Effector memory CD8-positive, alpha-beta T cell (primary cell): ENCODE measurements around the gene PNPLA6.
A peak's percentile ranks its signal among the peaks of the same experiment; 100 is the strongest.

Source experiments
- ATAC-seq: fragments of 150-1000 bp; cut with Tn5 transposase; replicated peaks from 2 replicates; pipeline ENCODE4 v1.10.0; 2021; ENCODE audit warnings: mild to moderate bottlenecking, moderate library complexity
- DNase-seq, 3 experiments: peaks; one replicate each; pipeline ENCODE4 v3.0.0; 2021
- H3K27ac Mint-ChIP-seq, 2 donors: one replicate each; pipeline ENCODE4 v1.8.0; 2022; ENCODE audit warnings: mild to moderate bottlenecking in 2 of 2, mixed read lengths in 2 of 2, moderate library complexity in 2 of 2
- H3K27me3 Mint-ChIP-seq, 2 donors: one replicate each; pipeline ENCODE4 v1.8.0; 2022; ENCODE audit warnings: mixed read lengths in 2 of 2
- H3K36me3 Mint-ChIP-seq: one replicate; pipeline ENCODE4 v1.8.0; 2022; ENCODE audit warnings: mild to moderate bottlenecking, moderate library complexity, mixed read lengths; ENCODE audit not compliant: insufficient read depth
- H3K4me1 Mint-ChIP-seq, 2 donors: one replicate each; pipeline ENCODE4 v1.8.0; 2022; ENCODE audit warnings: low read depth in 2 of 2, mixed read lengths in 2 of 2
- H3K4me3 Mint-ChIP-seq, 2 donors: one replicate each; pipeline ENCODE4 v1.8.0; 2022; ENCODE audit warnings: mild to moderate bottlenecking in 2 of 2, mixed read lengths in 2 of 2, moderate library complexity in 2 of 2
- H3K9me3 Mint-ChIP-seq, 2 donors: one replicate each; pipeline ENCODE4 v1.8.0; 2022; ENCODE audit warnings: mixed read lengths in 2 of 2

Gene PNPLA6

GRCh38 chr19:7544626-7545025 lies 9.1 kb downstream of the PNPLA6 start:
- Mint-ChIP-seq H3K27ac (no peak overlapping the region), H3K36me3 (peaks cover 18% of the 10 kb centered on the region)
- peak; percentile 19 for ATAC-seq

GRCh38 chr19:7545300-7545699 lies 9.8 kb downstream of the PNPLA6 start:
- no peak for ATAC-seq
- Mint-ChIP-seq H3K27ac (no peak overlapping the region), H3K4me1 (peaks cover 0 to 11% of the 10 kb centered on the region in 2 donors), H3K4me3 (no peak overlapping the region), H3K27me3 (no peaks in the 10 kb centered on the region), H3K9me3 (no peaks in the 10 kb centered on the region), H3K36me3 (peaks cover 13% of the 10 kb centered on the region)
- no peak for DNase-seq

More at GRCh38 chr19:7544626-7545025, 9.1 kb downstream of the PNPLA6 start:
- H3K9me3 Mint-ChIP-seq: no peaks in the 10 kb centered on the region
- H3K4me1 Mint-ChIP-seq: peaks cover 0 to 11% of the 10 kb centered on the region in 2 donors
- no peak overlapping the region for H3K4me3 Mint-ChIP-seq
- H3K27me3 Mint-ChIP-seq: no peaks in the 10 kb centered on the region
- DNase-seq: no peak

GRCh38 chr19:7545904-7546303 lies 10.4 kb downstream of the PNPLA6 start:
- H3K36me3 Mint-ChIP-seq: peaks cover 13% of the 10 kb centered on the region
- DNase-seq: no peak
- H3K27me3 Mint-ChIP-seq: no peaks in the 10 kb centered on the region
- peaks cover 0 to 10% of the 10 kb centered on the region in 2 donors for H3K4me1 Mint-ChIP-seq
- no peak overlapping the region for H3K4me3 Mint-ChIP-seq
- H3K27ac Mint-ChIP-seq: no peak overlapping the region
- H3K9me3 Mint-ChIP-seq: no peaks in the 10 kb centered on the region
- ATAC-seq: peak; percentile 40

- Mint-ChIP-seq H3K36me3 (peaks cover 19% of the 10 kb centered on the region), H3K4me3 (no peak overlapping the region)
- ATAC-seq: peak; percentile 65
Measured at GRCh38 chr19:7547159-7547558, 11.6 kb downstream of the PNPLA6 start.

GRCh38 chr19:7549429-7550148 lies 14.1 kb downstream of the PNPLA6 start:
- H3K27me3 Mint-ChIP-seq: no peaks in the 10 kb centered on the region
- no peak overlapping the region for H3K27ac Mint-ChIP-seq
- H3K9me3 Mint-ChIP-seq: no peaks in the 10 kb centered on the region
- no peak for DNase-seq
- H3K4me1 Mint-ChIP-seq: peaks cover 4 to 11% of the 10 kb centered on the region in 2 donors
- H3K4me3 Mint-ChIP-seq: no peak overlapping the region
- peaks cover 9% of the 10 kb centered on the region for H3K36me3 Mint-ChIP-seq
- ATAC-seq: no peak

More at GRCh38 chr19:7547159-7547558, 11.6 kb downstream of the PNPLA6 start:
- no peak overlapping the region for H3K27ac Mint-ChIP-seq
- no peaks in the 10 kb centered on the region for H3K9me3 Mint-ChIP-seq
- no peaks in the 10 kb centered on the region for H3K27me3 Mint-ChIP-seq
- DNase-seq: no peak
- peaks cover 0 to 12% of the 10 kb centered on the region in 2 donors for H3K4me1 Mint-ChIP-seq

- no peak for ATAC-seq
- Mint-ChIP-seq H3K36me3 (peaks cover 9% of the 10 kb centered on the region), H3K4me1 (peaks cover 4 to 11% of the 10 kb centered on the region in 2 donors)
Measured at GRCh38 chr19:7550169-7550770, 14.8 kb downstream of the PNPLA6 start.

GRCh38 chr19:7550987-7551761 lies 15.7 kb downstream of the PNPLA6 start:
- Mint-ChIP-seq H3K4me3 (no peak overlapping the region), H3K27ac (peak overlapping the region in 1 of 2 donors; percentile 41), H3K4me1 (peaks cover 4 to 10% of the 10 kb centered on the region in 2 donors), H3K36me3 (peaks cover 12% of the 10 kb centered on the region), H3K9me3 (no peaks in the 10 kb centered on the region), H3K27me3 (no peaks in the 10 kb centered on the region)
- ATAC-seq (peak; percentile 74), DNase-seq (no peak)

More at GRCh38 chr19:7550169-7550770, 14.8 kb downstream of the PNPLA6 start:
- Mint-ChIP-seq H3K4me3 (no peak overlapping the region), H3K27ac (no peak overlapping the region), H3K27me3 (no peaks in the 10 kb centered on the region), H3K9me3 (no peaks in the 10 kb centered on the region)
- DNase-seq: no peak

GRCh38 chr19:7552781-7553180 lies 17.3 kb downstream of the PNPLA6 start:
- Mint-ChIP-seq H3K27ac (peak overlapping the region in 1 of 2 donors; percentile 81), H3K4me3 (no peak overlapping the region), H3K27me3 (no peaks in the 10 kb centered on the region)

GRCh38 chr19:7554565-7554964 lies 19.0 kb downstream of the PNPLA6 start:
- H3K27me3 Mint-ChIP-seq: no peaks in the 10 kb centered on the region
- peaks cover 4 to 6% of the 10 kb centered on the region in 2 donors for H3K4me1 Mint-ChIP-seq
- H3K9me3 Mint-ChIP-seq: no peaks in the 10 kb centered on the region
- peaks cover 28% of the 10 kb centered on the region for H3K36me3 Mint-ChIP-seq
- ATAC-seq (no peak), DNase-seq (no peak)
- H3K27ac Mint-ChIP-seq: no peak overlapping the region
- H3K4me3 Mint-ChIP-seq: no peak overlapping the region

More at GRCh38 chr19:7552781-7553180, 17.3 kb downstream of the PNPLA6 start:
- peaks cover 24% of the 10 kb centered on the region for H3K36me3 Mint-ChIP-seq
- H3K4me1 Mint-ChIP-seq: peaks cover 4 to 6% of the 10 kb centered on the region in 2 donors
- no peaks in the 10 kb centered on the region for H3K9me3 Mint-ChIP-seq
- ATAC-seq: no peak
- DNase-seq: no peak

- H3K4me3 Mint-ChIP-seq: no peak overlapping the region
- H3K4me1 Mint-ChIP-seq: peaks cover 4% of the 10 kb centered on the region in 2 donors
- ATAC-seq: no peak
- no peak overlapping the region for H3K27ac Mint-ChIP-seq
- peaks cover 28% of the 10 kb centered on the region for H3K36me3 Mint-ChIP-seq
- DNase-seq: no peak
- H3K9me3 Mint-ChIP-seq: no peaks in the 10 kb centered on the region
- no peaks in the 10 kb centered on the region for H3K27me3 Mint-ChIP-seq
Measured at GRCh38 chr19:7554990-7555864, 19.7 kb downstream of the PNPLA6 start.

GRCh38 chr19:7556696-7557315 lies 21.3 kb downstream of the PNPLA6 start:
- DNase-seq: no peak
- Mint-ChIP-seq H3K4me1 (peaks cover 2 to 4% of the 10 kb centered on the region in 2 donors), H3K27ac (no peak overlapping the region), H3K4me3 (no peak overlapping the region), H3K9me3 (no peaks in the 10 kb centered on the region), H3K27me3 (no peaks in the 10 kb centered on the region), H3K36me3 (peaks cover 28% of the 10 kb centered on the region)
- ATAC-seq: no peak

- no peak overlapping the region for H3K27ac Mint-ChIP-seq
- no peaks in the 10 kb centered on the region for H3K9me3 Mint-ChIP-seq
- no peaks in the 10 kb centered on the region for H3K27me3 Mint-ChIP-seq
- ATAC-seq (no peak), DNase-seq (no peak)
- no peak overlapping the region for H3K4me3 Mint-ChIP-seq
- no peaks in the 10 kb centered on the region for H3K4me1 Mint-ChIP-seq
- peaks cover 24% of the 10 kb centered on the region for H3K36me3 Mint-ChIP-seq
Measured at GRCh38 chr19:7558667-7559066, 23.1 kb downstream of the PNPLA6 start.
